Stomach (tissue), 4 donors: Measurements from ENCODE around the gene IL17RE.

Experiments
- POLR2A ChIP-seq, 4 donors: fragments of 450-650 bp; IDR thresholded peaks; one replicate each; pipeline ENCODE4 v1.6.1; 2016; ENCODE audit warnings: antibody characterized with exemption in 4 of 4, control low read depth in 2 of 4, mild to moderate bottlenecking in 1 of 4, moderate library complexity in 1 of 4
- POLR2AphosphoS5 ChIP-seq, 3 donors: sonication (generic); formaldehyde crosslinking; IDR thresholded peaks; one replicate each; pipeline ENCODE4 v1.6.1; 2016; ENCODE audit warnings: antibody characterized with exemption in 3 of 3
- TF ChIP-seq, protein P1 (sequence below), 7 experiments: fragments of 450-650 bp in 4 of 7; fragments of 200-600 bp in 3 of 7; sonication (generic) in 3 of 7; IDR thresholded peaks; one replicate each; pipeline ENCODE4 v1.5.1; 2016 to 2019; ENCODE audit warnings: antibody characterized with exemption in 7 of 7, control low read depth in 2 of 7, mild to moderate bottlenecking in 1 of 7

DNA sequence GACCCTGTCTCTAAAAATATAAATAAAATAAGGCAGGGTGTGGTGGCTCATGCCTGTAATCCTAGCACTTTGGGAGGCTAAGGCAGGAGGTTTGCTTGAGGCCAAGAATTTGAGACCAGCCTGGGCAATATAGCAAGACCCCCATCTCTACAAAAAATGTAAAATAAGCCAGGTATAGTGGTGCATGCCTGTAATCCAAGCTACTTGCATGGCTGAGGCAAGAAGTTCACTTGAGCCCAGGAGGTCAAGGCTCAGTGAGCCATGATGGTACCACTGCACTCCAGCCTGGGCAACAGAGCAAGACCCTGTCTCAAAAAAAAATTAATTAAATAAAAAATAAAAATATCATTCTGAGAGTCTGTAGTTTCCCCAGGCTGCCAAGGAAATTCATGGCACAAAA, 16.3 kb upstream of the IL17RE start:
- TF ChIP-seq, protein P1, sequence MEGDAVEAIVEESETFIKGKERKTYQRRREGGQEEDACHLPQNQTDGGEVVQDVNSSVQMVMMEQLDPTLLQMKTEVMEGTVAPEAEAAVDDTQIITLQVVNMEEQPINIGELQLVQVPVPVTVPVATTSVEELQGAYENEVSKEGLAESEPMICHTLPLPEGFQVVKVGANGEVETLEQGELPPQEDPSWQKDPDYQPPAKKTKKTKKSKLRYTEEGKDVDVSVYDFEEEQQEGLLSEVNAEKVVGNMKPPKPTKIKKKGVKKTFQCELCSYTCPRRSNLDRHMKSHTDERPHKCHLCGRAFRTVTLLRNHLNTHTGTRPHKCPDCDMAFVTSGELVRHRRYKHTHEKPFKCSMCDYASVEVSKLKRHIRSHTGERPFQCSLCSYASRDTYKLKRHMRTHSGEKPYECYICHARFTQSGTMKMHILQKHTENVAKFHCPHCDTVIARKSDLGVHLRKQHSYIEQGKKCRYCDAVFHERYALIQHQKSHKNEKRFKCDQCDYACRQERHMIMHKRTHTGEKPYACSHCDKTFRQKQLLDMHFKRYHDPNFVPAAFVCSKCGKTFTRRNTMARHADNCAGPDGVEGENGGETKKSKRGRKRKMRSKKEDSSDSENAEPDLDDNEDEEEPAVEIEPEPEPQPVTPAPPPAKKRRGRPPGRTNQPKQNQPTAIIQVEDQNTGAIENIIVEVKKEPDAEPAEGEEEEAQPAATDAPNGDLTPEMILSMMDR (IDR thresholded peaks at IDR 0.05) = no peak
- TF ChIP-seq POLR2A (IDR thresholded peaks at IDR 0.05) = no peak
- no peak for TF ChIP-seq POLR2AphosphoS5 (IDR thresholded peaks at IDR 0.05)
